Measurements from ENCODE around the gene DDN.

DDN gene

GRCh38 chr12:49030714-49031572, 31.8 kb upstream of the DDN start:
- TF ChIP-seq ZFX (IDR thresholded peaks at IDR 0.05) = no peak
- TF ChIP-seq CTCF (conservative IDR thresholded peaks at IDR 0.05) = no peak
- no peak overlapping the region for H3K27ac ChIP-seq

GRCh38 chr12:49030119-49030518, 30.9 kb upstream of the DDN start:
- TF ChIP-seq ZFX (IDR thresholded peaks at IDR 0.05) (no peak), CTCF (conservative IDR thresholded peaks at IDR 0.05) (no peak)

GRCh38 chr12:49028666-49029275, 29.6 kb upstream of the DDN start:
- no peak overlapping the region for H3K27ac ChIP-seq
- no peak for TF ChIP-seq ZFX (IDR thresholded peaks at IDR 0.05)
- TF ChIP-seq CTCF (conservative IDR thresholded peaks at IDR 0.05) = no peak

More at GRCh38 chr12:49030119-49030518, 30.9 kb upstream of the DDN start:
- no peak overlapping the region for H3K27ac ChIP-seq

- TF ChIP-seq ZFX (IDR thresholded peaks at IDR 0.05) = no peak
- TF ChIP-seq CTCF (conservative IDR thresholded peaks at IDR 0.05) = no peak
- H3K27ac ChIP-seq = no peak overlapping the region
Measured at GRCh38 chr12:49027846-49028555, 28.8 kb upstream of the DDN start.

GRCh38 chr12:49026678-49027480, 27.7 kb upstream of the DDN start:
- TF ChIP-seq ZFX (IDR thresholded peaks at IDR 0.05) (no peak), CTCF (conservative IDR thresholded peaks at IDR 0.05) (no peak)
- no peak overlapping the region for H3K27ac ChIP-seq

GRCh38 chr12:49026101-49026500, 26.9 kb upstream of the DDN start:
- TF ChIP-seq ZFX (IDR thresholded peaks at IDR 0.05) (no peak), CTCF (conservative IDR thresholded peaks at IDR 0.05) (no peak)
- no peak overlapping the region for H3K27ac ChIP-seq
